ENCODE measurements around the gene ILRUN. TPM values are rescaled to one million over a fixed set of nuclear protein-coding genes. Genes with fewer than 3 reads are reported as not detected.

Gene ILRUN
- total and polyA plus RNA-seq, 2 of the 8 experiments (the other 6 are each of a cell fraction or from before 2014, with no cell fraction given): 39.2 to 81.2 TPM

GRCh38 chr6:34729631-34730470 lies 33.3 kb upstream of the ILRUN start:
- Histone ChIP-seq H2BK5ac (ENCODE audit: low read depth, low read length) (no peak overlapping the region), H2BK15ac (ENCODE audit: low read length) (no peak overlapping the region), H3K4me1 (replicated peaks in 1 of 4; ENCODE audit: control insufficient read depth in 3 of 4, insufficient read depth in 4 of 4, low read length in 3 of 4) (no peaks in the 10 kb centered on the region), H3K14ac (ENCODE audit: insufficient read length) (no peak overlapping the region), H3K4ac (replicated peaks; ENCODE audit: insufficient read length, low read depth, low read length) (no peak overlapping the region), H3K27me3 (replicated peaks in 1 of 4; ENCODE audit: control insufficient read depth in 3 of 4, extremely low read depth in 1 of 4, insufficient read depth in 3 of 4, low read length in 3 of 4) (no peaks in the 10 kb centered on the region), H3K9ac (replicated peaks in 1 of 4; ENCODE audit: extremely low read depth in 1 of 4, low read depth in 3 of 4, low read length in 3 of 4) (no peak overlapping the region), H4K91ac (replicated peaks; ENCODE audit: insufficient read length, low read length) (no peak overlapping the region), H3K23me2 (ENCODE audit: low read depth, low read length) (no peaks in the 10 kb centered on the region), H3K56ac (replicated peaks; ENCODE audit: insufficient read length, low read depth, low read length) (no peak overlapping the region), H2BK12ac (ENCODE audit: low read depth, low read length) (no peak overlapping the region), H2AFZ (ENCODE audit: low read length) (no peak overlapping the region), H4K20me1 (replicated peaks in 1 of 2; ENCODE audit: control insufficient read depth in 1 of 2, insufficient read depth in 2 of 2, low read length in 2 of 2) (no peaks in the 10 kb centered on the region), H3K4me3 (ENCODE audit: extremely low read depth in 1 of 4, insufficient read depth in 2 of 4, low read depth in 3 of 4, low read length in 4 of 4) (no peak overlapping the region), H2AK5ac (ENCODE audit: low read depth, low read length) (no peak overlapping the region), H3K27ac (ENCODE audit: low read depth, low read length) (no peak overlapping the region), H2BK120ac (replicated peaks; ENCODE audit: low read depth, low read length) (no peak overlapping the region), H3K23ac (ENCODE audit: insufficient read length) (no peak overlapping the region), H4K8ac (ENCODE audit: extremely low read depth, insufficient read depth, low read length) (no peak overlapping the region), H3K4me2 (ENCODE audit: insufficient read depth in 1 of 2, low read depth in 2 of 2, low read length in 2 of 2) (no peak overlapping the region), H3K79me1 (ENCODE audit: low read depth, low read length) (no peaks in the 10 kb centered on the region), H3K79me2 (ENCODE audit: control insufficient read depth in 1 of 2, insufficient read depth in 2 of 2, low read length in 2 of 2) (no peaks in the 10 kb centered on the region), H2BK20ac (ENCODE audit: low read length) (no peak overlapping the region), H3K9me3 (ENCODE audit: insufficient read depth in 2 of 2, low read depth in 1 of 2, low read length in 1 of 2) (peaks cover 2 to 4% of the 10 kb centered on the region in 2 experiments; a peak in 2 of 4 replicates), H3K36me3 (ENCODE audit: control insufficient read depth in 2 of 4, insufficient read depth in 4 of 4, low read length in 3 of 4) (no peaks in the 10 kb centered on the region), H3K18ac (ENCODE audit: extremely low read depth, low read length) (no peak overlapping the region), H4K5ac (ENCODE audit: insufficient read length, low read depth, low read length) (no peak overlapping the region)
- POLR2A ChIA-PET (ENCODE audit: partially characterized antibody): no interaction called here
- CTCF ChIA-PET (ENCODE audit: partially characterized antibody): interaction anchor here (0.6 kb wide), 1 partner anchor 457 kb away, joined by 5 read pairs; no protein-coding TSS in a partner anchor
- DNase-seq (ENCODE audit: low read depth in 1 of 2, low spot score in 2 of 2): no peak
- no peak for TF ChIP-seq RAD21 (IDR thresholded peaks at IDR 0.05 in 1 of 2, conservative IDR thresholded peaks at IDR 0.05 in 1 of 2; ENCODE audit: low read depth in 2 of 2, low read length in 2 of 2)
- TF ChIP-seq CREB1 (IDR thresholded peaks at IDR 0.05): no peak
- no peak for TF ChIP-seq NRF1 (IDR thresholded peaks at IDR 0.05; ENCODE audit: low read depth, low read length)
- TF ChIP-seq KDM4A (IDR thresholded peaks at IDR 0.05; ENCODE audit: low read depth, low read length, severe bottlenecking): no peak
- no peak for TF ChIP-seq GABPA (IDR thresholded peaks at IDR 0.05; ENCODE audit: borderline replicate concordance, insufficient read depth, low read length)
- TF ChIP-seq BACH1 (IDR thresholded peaks at IDR 0.05; ENCODE audit: low read length): no peak
- FAIRE-seq: no peak
- 88% methylated on average over 4 of the region's 4 CpGs; no CpG with 5 or more reads in 1 of the 2 experiments for WGBS, 2 experiments (ENCODE audit: extremely low coverage in 1 of 2, insufficient coverage in 1 of 2, insufficient read length in 1 of 2, insufficient replicate concordance in 2 of 2, low coverage in 1 of 2, low lambda C conversion rate in 2 of 2, missing lambda C conversion rate in 1 of 2)
